A673 (cell line): ENCODE results near the gene FAM89B. TPM values are rescaled to one million over a fixed set of nuclear protein-coding genes. Genes with fewer than 3 reads are reported as not detected.

Experiments used
- BruUV-seq: library from RNA; stranded (reverse); fragments of 400-500 nt; replicated peaks from 2 replicates; lab custom pipeline; 2021; lab: Mats Ljungman, UMichigan
- CTCF ChIA-PET: fragments of 300-600 bp; sonication (Branson Sonifier 250); formaldehyde crosslinking; loops from one replicate; lab custom pipeline; 2022; ENCODE audit warnings: antibody characterized with exemption; lab: Charles Lee
- POLR2A ChIA-PET: fragments of 300-600 bp; sonication (Branson Sonifier 250); formaldehyde crosslinking; loops from one replicate; lab custom pipeline; 2022; ENCODE audit warnings: antibody characterized with exemption; ENCODE audit not compliant: low non-redundant PET; lab: Charles Lee
- DNase-seq: peaks from one replicate; pipeline ENCODE4 v3.0.0-alpha.2; 2015; ENCODE audit warnings: low spot score
- H3K27ac ChIP-seq: fragments of 200-600 bp; sonication (generic); 2 replicates; pipeline ENCODE4 v1.5.1; 2016; ENCODE audit warnings: mixed run types, low read depth, mild to moderate bottlenecking, mixed read lengths, antibody characterized with exemption, low read length; ENCODE audit not compliant: poor library complexity, severe bottlenecking
- H3K27me3 ChIP-seq: fragments of 200-600 bp; sonication (generic); replicated peaks from 2 replicates; pipeline ENCODE4 v1.6.1; 2017; ENCODE audit warnings: mixed run types, low read depth, mild to moderate bottlenecking, mixed read lengths, antibody characterized with exemption, low read length; ENCODE audit not compliant: insufficient read depth, poor library complexity
- H3K36me3 ChIP-seq: fragments of 200-600 bp; sonication (generic); 2 replicates; pipeline ENCODE4 v1.6.1; 2016; ENCODE audit warnings: mixed run types, mild to moderate bottlenecking, mixed read lengths, antibody characterized with exemption, low read length; ENCODE audit not compliant: insufficient read depth, poor library complexity, severe bottlenecking
- H3K4me1 ChIP-seq: fragments of 200-600 bp; sonication (generic); 2 replicates; pipeline ENCODE4 v1.6.1; 2017; ENCODE audit warnings: mixed run types, mild to moderate bottlenecking, mixed read lengths, antibody characterized with exemption, low read length; ENCODE audit not compliant: insufficient read depth, poor library complexity, severe bottlenecking
- H3K4me3 ChIP-seq: fragments of 200-600 bp; sonication (generic); 2 replicates; pipeline ENCODE4 v1.5.1; 2016; ENCODE audit warnings: low read depth, mixed run types, mild to moderate bottlenecking, mixed read lengths, low read length; ENCODE audit not compliant: poor library complexity, severe bottlenecking
- H3K9me3 ChIP-seq: fragments of 200-600 bp; sonication (generic); 2 replicates; pipeline ENCODE4 v1.6.1; 2016; ENCODE audit warnings: mixed run types, low read depth, mild to moderate bottlenecking, mixed read lengths, antibody characterized with exemption, low read length; ENCODE audit not compliant: poor library complexity, severe bottlenecking
- EZH2 ChIP-seq: fragments of 200-600 bp; sonication (generic); IDR thresholded peaks from 2 replicates; pipeline ENCODE4 v1.6.1; 2017; ENCODE audit warnings: borderline replicate concordance, low read depth, mild to moderate bottlenecking, mixed read lengths, antibody characterized with exemption, low read length; ENCODE audit not compliant: poor library complexity, severe bottlenecking
- intact Hi-C: fragments of 100-400 bp; cut with micrococcal nuclease; formaldehyde crosslinking; loops from one replicate; pipeline ENCODE4 v1.10.0; 2022; ENCODE audit not compliant: unreplicated experiment
- total RNA-seq: library from RNA; stranded (reverse); gene quantifications from 2 replicates; pipeline ENCODE4 v1.2.3, GENCODE V29; 2021
- TF ChIP-seq, protein P1 (sequence below): fragments of 300-800, 200-600 bp; sonication (generic); conservative IDR thresholded peaks from 2 replicates; pipeline ENCODE4 v1.5.1; 2017; ENCODE audit warnings: low read depth, mild to moderate bottlenecking, antibody characterized with exemption, low read length, moderate library complexity, mixed read lengths

FAM89B gene
- total RNA-seq, 1 experiment from 2014 or later = 88.3 TPM

DNA sequence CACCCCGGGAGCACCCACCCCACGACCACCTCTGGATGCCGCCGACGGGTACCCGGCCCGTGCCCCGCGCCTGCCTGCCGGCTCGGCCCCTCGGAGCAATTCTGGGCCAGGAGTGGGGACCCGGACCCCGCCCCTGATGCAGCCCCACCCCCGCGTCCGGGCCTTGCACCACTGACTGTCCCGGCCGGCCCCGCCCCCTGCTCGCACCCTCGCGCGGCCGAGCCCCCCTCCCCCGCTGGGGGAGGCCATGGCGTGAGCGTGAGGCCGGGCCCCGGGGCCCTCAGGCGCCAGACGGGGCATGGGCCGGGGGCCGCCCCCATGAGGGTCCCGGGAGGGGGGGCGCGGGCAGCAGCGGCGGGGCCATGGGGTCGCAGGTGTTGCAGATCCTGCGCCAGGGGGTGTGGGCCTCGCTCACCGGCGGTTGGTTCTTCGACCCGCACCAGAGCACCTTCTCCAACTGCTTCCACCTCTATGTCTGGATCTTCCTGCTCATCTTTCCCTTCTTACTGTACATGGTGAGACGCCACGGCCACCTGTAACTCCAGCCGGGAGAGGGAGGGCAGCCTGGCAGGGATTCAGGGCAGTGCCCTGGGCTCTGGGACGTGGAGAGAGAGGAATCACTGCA, 43.7 kb downstream of the FAM89B start:
- Histone ChIP-seq H3K9me3 (no peaks in the 10 kb centered on the region), H3K4me3 (peak overlapping the region; percentile 92), H3K36me3 (peaks cover 34% of the 10 kb centered on the region), H3K27ac (peak overlapping the region; percentile 90), H3K4me1 (peaks cover 21% of the 10 kb centered on the region), H3K27me3 (no peaks in the 10 kb centered on the region)
- TF ChIP-seq, protein P1, sequence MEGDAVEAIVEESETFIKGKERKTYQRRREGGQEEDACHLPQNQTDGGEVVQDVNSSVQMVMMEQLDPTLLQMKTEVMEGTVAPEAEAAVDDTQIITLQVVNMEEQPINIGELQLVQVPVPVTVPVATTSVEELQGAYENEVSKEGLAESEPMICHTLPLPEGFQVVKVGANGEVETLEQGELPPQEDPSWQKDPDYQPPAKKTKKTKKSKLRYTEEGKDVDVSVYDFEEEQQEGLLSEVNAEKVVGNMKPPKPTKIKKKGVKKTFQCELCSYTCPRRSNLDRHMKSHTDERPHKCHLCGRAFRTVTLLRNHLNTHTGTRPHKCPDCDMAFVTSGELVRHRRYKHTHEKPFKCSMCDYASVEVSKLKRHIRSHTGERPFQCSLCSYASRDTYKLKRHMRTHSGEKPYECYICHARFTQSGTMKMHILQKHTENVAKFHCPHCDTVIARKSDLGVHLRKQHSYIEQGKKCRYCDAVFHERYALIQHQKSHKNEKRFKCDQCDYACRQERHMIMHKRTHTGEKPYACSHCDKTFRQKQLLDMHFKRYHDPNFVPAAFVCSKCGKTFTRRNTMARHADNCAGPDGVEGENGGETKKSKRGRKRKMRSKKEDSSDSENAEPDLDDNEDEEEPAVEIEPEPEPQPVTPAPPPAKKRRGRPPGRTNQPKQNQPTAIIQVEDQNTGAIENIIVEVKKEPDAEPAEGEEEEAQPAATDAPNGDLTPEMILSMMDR = no peak
- TF ChIP-seq EZH2 = no peak
- ChIA-PET POLR2A (no interaction called here), CTCF (interaction anchor here (0.9 to 1.3 kb wide), 2 partner anchors 9 to 244 kb away, joined by 3 to 4 read pairs; partner anchors contain the start of gene MUS81)
- intact Hi-C loops = no loop called here
- peak; percentile 58 for DNase-seq
- BruUV-seq = no TSS peak

DNA sequence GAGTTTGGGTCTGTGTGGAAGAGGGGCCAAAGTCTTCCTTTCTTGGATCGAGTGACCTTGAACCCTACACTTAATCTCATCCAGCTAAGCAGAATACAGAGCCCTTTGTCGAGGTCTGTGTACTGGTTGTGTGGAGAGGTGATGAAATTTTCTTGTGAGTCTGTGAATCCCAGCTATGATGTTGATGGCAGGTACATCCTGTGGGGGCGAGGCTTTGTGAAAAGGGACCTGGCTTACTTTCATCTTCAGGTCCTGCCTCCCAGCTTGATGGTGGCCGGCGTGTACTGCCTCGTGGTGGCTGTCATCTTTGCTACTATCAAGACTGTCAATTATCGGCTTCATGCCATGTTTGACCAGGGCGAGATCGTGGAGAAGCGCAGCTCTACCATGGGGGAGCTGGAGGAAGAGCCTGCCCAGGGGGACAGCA, 44.2 kb downstream of the FAM89B start:
- ChIA-PET POLR2A (no interaction called here), CTCF (no interaction called here)
- Histone ChIP-seq H3K9me3 (no peaks in the 10 kb centered on the region), H3K4me3 (peak overlapping the region; percentile 92), H3K27ac (peak overlapping the region; percentile 90), H3K4me1 (peaks cover 21% of the 10 kb centered on the region), H3K27me3 (no peaks in the 10 kb centered on the region), H3K36me3 (peaks cover 34% of the 10 kb centered on the region)
- intact Hi-C loops = no loop called here
- DNase-seq = no peak
- BruUV-seq = TSS peak; percentile 21
- TF ChIP-seq, protein P1 = no peak
- TF ChIP-seq EZH2 = no peak

DNA sequence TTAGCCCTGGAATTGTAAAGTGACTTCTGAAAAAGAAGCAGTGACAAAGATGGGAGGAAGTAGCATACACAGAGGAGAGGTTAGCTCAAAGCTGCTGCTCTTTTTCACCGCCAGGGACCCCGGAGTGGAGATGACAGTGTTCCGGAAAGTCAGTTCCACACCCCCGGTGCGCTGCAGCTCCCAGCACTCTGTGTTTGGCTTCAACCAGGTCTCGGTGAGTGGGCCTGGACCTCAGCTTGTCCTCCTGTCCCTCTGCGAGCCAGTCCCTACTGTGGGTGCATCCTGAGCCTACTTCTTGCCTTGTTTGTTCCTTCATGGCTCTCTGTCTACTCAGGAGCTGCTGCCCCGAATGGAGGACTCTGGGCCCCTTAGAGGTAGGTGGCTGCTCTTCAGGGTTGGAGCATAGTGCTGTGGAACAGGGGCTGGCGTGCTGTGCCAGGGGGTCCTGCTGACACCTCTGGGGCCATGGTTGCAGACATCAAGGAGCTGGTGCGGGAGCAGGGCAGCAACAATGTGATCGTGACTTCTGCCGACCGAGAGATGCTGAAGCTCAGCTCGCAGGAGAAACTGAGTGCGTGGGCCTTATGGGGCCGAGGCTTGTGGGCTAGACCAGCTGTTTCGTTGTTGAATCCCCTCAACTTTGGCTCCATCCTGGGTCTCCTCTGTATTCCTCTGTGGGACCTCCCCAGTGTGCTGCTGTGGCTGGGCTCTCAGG, 45.0 kb downstream of the FAM89B start:
- Histone ChIP-seq H3K4me3 (peak overlapping the region; percentile 92), H3K27ac (no peak overlapping the region), H3K27me3 (no peaks in the 10 kb centered on the region), H3K4me1 (peaks cover 18% of the 10 kb centered on the region), H3K36me3 (peaks cover 38% of the 10 kb centered on the region), H3K9me3 (no peaks in the 10 kb centered on the region)
- ChIA-PET POLR2A (no interaction called here), CTCF (no interaction called here)
- no peak for DNase-seq
- TF ChIP-seq, protein P1 = no peak
- no peak for TF ChIP-seq EZH2
- intact Hi-C loops = no loop called here
- no TSS peak for BruUV-seq
